Panc1 (cell line): Measurements from ENCODE around the gene NXPH4. TPM values are rescaled to one million over a fixed set of nuclear protein-coding genes. Genes with fewer than 3 reads are reported as not detected.

ENCODE experiments used
- ATAC-seq: fragments of 200-7000 bp; cut with Tn5 transposase; 2 replicates; pipeline ENCODE4 v1.9.1; 2020; ENCODE audit warnings: mild to moderate bottlenecking, moderate library complexity
- BruUV-seq: library from RNA; stranded (reverse); fragments of 400-500 nt; replicated peaks from 2 replicates; lab custom pipeline; 2021; lab: Mats Ljungman, UMichigan
- CTCF ChIA-PET: fragments of 300-600 bp; sonication (Branson Sonifier 250); formaldehyde crosslinking; loops from one replicate; lab custom pipeline; 2022; ENCODE audit warnings: antibody characterized with exemption; lab: Charles Lee
- POLR2A ChIA-PET: fragments of 300-600 bp; sonication (Branson Sonifier 250); formaldehyde crosslinking; loops from one replicate; lab custom pipeline; 2022; ENCODE audit warnings: antibody characterized with exemption; lab: Charles Lee
- DNase-seq: peaks from one replicate; pipeline ENCODE4 v3.0.0-alpha.2; 2010; ENCODE audit warnings: low read depth, low spot score
- H3K27ac ChIP-seq: 2 replicates; pipeline ENCODE4 v1.5.1; 2011; ENCODE audit warnings: mild to moderate bottlenecking, low read length, inconsistent platforms
- H3K27me3 ChIP-seq: fragments of 200-500 bp; sonication (Bioruptor generic); 2 replicates; pipeline ENCODE4 v1.6.0; 2014; ENCODE audit warnings: low read length, inconsistent platforms; ENCODE audit not compliant: control insufficient read depth, insufficient read depth
- H3K36me3 ChIP-seq: fragments of 200-500 bp; sonication (Bioruptor generic); 2 replicates; pipeline ENCODE4 v1.5.1; 2014; ENCODE audit warnings: inconsistent platforms, mild to moderate bottlenecking, low read length, moderate library complexity; ENCODE audit not compliant: control insufficient read depth, insufficient read depth
- H3K4me1 ChIP-seq: 2 replicates; pipeline ENCODE4 v1.5.1; 2011; ENCODE audit warnings: inconsistent platforms, mild to moderate bottlenecking, low read length, moderate library complexity; ENCODE audit not compliant: control insufficient read depth, insufficient read depth
- H3K4me3 ChIP-seq, 2 experiments: 2 replicates each; pipeline ENCODE4 v1.5.1; 2011 to 2012; ENCODE audit warnings: low read depth in 2 of 2, low read length in 2 of 2, mild to moderate bottlenecking in 2 of 2, inconsistent platforms in 1 of 2, moderate library complexity in 1 of 2
- H3K9me3 ChIP-seq: fragments of 200-500 bp; sonication (Bioruptor generic); 2 replicates; pipeline ENCODE4 v1.5.1; 2014; ENCODE audit warnings: low read depth, mild to moderate bottlenecking, inconsistent platforms, low read length, moderate library complexity; ENCODE audit not compliant: control insufficient read depth, insufficient read depth
- CTCF ChIP-seq: fragments of 450-650 bp; IDR thresholded peaks from 2 replicates; pipeline ENCODE4 v1.5.1; 2017; ENCODE audit warnings: mild to moderate bottlenecking
- POLR2AphosphoS5 ChIP-seq: IDR thresholded peaks from 2 replicates; pipeline ENCODE4 v1.6.1; 2012; ENCODE audit warnings: mild to moderate bottlenecking, low read depth, low read length, moderate library complexity
- REST ChIP-seq, 2 experiments: IDR thresholded peaks; 2 replicates each; pipeline ENCODE4 v1.6.1; 2011 to 2012; ENCODE audit warnings: low read depth in 2 of 2, control low read depth in 1 of 2, low read length in 1 of 2, mild to moderate bottlenecking in 1 of 2, moderate library complexity in 1 of 2; ENCODE audit not compliant: insufficient read depth in 1 of 2
- SIN3A ChIP-seq: IDR thresholded peaks from 2 replicates; pipeline ENCODE4 v1.6.1; 2012; ENCODE audit warnings: low read depth, mild to moderate bottlenecking, low read length, moderate library complexity, borderline replicate concordance; ENCODE audit not compliant: insufficient read depth
- TCF7L2 ChIP-seq: IDR thresholded peaks from 2 replicates; pipeline ENCODE4 v1.6.1; 2011; ENCODE audit warnings: mild to moderate bottlenecking, low read depth, low read length, inconsistent platforms
- in situ Hi-C: cut with HindIII; loops from 2 replicates; pipeline ENCODE4 v1.10.0; 2016; ENCODE audit warnings: low sequenced_read_pairs, low pct_unique_long_range_greater_than_20kb
- intact Hi-C: fragments of 100-400 bp; cut with micrococcal nuclease; formaldehyde crosslinking; loops from one replicate; pipeline ENCODE4 v1.10.0; 2022; ENCODE audit not compliant: unreplicated experiment
- total RNA-seq: library from RNA; stranded (reverse); gene quantifications from one replicate; pipeline ENCODE4 v1.2.1, GENCODE V29; 2021; ENCODE audit not compliant: unreplicated experiment

The NXPH4 gene
- total RNA-seq, 1 experiment from 2014 or later, result 2.1 TPM

DNA sequence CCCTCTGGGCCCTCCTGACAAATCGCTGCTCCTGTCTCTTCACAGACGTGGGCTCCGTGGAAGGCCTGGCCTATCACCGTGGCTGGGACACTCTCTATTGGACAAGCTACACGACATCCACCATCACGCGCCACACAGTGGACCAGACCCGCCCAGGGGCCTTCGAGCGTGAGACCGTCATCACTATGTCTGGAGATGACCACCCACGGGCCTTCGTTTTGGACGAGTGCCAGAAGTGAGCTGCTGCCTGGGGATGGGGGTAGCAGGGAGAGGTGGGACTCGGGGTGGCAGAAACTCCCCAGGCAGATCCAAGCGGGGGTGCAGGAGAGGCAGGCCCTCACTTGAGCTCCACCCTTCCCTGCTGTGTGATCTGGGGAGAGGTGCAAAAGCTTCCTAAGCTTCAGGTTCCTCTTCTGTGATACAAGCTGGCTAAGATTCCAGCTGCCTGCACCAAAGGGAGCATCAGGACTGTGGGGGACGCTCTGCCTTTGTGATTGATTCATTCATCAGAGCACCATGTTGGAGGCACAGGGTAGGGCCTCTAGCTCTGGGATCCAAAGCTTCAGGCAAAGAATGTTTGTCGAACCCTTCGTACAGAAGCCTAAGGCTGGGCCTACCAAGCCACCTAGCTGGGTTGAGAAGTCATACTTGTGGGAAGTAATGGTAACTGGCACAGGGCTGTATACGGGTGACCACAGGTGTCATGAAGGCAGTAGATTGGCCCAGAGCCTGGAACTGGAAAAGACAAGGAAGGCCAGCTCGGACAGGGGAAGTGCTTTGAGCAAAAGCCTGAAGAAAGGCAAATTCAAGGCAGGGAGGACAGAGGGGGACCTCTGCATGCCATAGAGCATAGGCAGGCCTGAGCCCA, 29.1 kb upstream of the NXPH4 start:
- no peaks in the 10 kb centered on the region for H3K36me3 ChIP-seq
- H3K27me3 ChIP-seq, result no peaks in the 10 kb centered on the region
- ATAC-seq (no peak), DNase-seq (no peak)
- no peak overlapping the region for H3K4me3 ChIP-seq
- no peaks in the 10 kb centered on the region for H3K9me3 ChIP-seq
- BruUV-seq, result no TSS peak
- ChIA-PET CTCF (interaction anchor here (0.5 kb wide), 2 partner anchors 56 to 60 kb away, joined by 3 to 5 read pairs; no protein-coding TSS in a partner anchor), POLR2A (no interaction called here)
- intact Hi-C loops, result no loop called here
- in situ Hi-C loops, result no loop called here
- TF ChIP-seq TCF7L2, result no peak
- no peak for TF ChIP-seq SIN3A
- TF ChIP-seq REST (IDR thresholded peaks at IDR 0.05; ENCODE audit: insufficient read depth in 1 of 2, low read depth in 2 of 2, low read length in 1 of 2), result no peak
- no peak for TF ChIP-seq CTCF
- TF ChIP-seq POLR2AphosphoS5, result no peak
- no peak overlapping the region for H3K27ac ChIP-seq
- no peaks in the 10 kb centered on the region for H3K4me1 ChIP-seq

DNA sequence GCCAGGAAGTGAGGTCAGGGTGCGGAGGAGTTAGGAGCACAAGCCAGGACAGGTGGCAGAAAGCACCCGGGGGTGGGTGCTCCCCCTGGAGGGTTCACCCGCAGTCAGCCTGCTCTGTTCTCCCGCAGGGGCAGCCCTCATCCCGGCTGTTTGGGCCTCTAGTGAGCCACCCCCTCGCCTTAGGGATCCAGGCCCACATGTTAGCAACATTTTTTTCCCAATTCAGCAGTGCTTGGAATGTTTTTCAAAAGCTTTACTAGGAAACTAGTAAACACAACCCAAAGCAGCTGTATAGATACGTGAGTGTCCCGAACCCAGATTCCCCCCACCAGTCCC, 28.5 kb upstream of the NXPH4 start:
- no peaks in the 10 kb centered on the region for H3K9me3 ChIP-seq
- ATAC-seq (no peak), DNase-seq (no peak)
- H3K4me3 ChIP-seq, result no peak overlapping the region
- H3K36me3 ChIP-seq, result no peaks in the 10 kb centered on the region
- no peaks in the 10 kb centered on the region for H3K27me3 ChIP-seq
- no TSS peak for BruUV-seq
- H3K4me1 ChIP-seq, result no peaks in the 10 kb centered on the region
- POLR2A ChIA-PET, result no interaction called here
- intact Hi-C loops, result no loop called here
- TF ChIP-seq POLR2AphosphoS5 (no peak), REST (IDR thresholded peaks at IDR 0.05; ENCODE audit: insufficient read depth in 1 of 2, low read depth in 2 of 2, low read length in 1 of 2) (no peak), TCF7L2 (no peak), SIN3A (no peak), CTCF (no peak)
- CTCF ChIA-PET, result interaction anchor here (0.5 kb wide), 1 partner anchor 60 kb away, joined by 3 read pairs; no protein-coding TSS in a partner anchor
- in situ Hi-C loops, result no loop called here
- H3K27ac ChIP-seq, result no peak overlapping the region
